HEK293 (cell line): Measurements from ENCODE around the gene FKBP14.

ENCODE experiments used
- CTCF ChIA-PET: fragments of 350-600 bp; formaldehyde crosslinking; extraction: SDS; loops from one replicate; lab custom pipeline; 2021; ENCODE audit warnings: antibody characterized with exemption; lab: Yijun Ruan, JAX
- POLR2A ChIA-PET: fragments of 300-600 bp; formaldehyde crosslinking; extraction: SDS; loops from one replicate; lab custom pipeline; 2020; ENCODE audit warnings: antibody characterized with exemption, inconsistent platforms; lab: Yijun Ruan, JAX
- H3K27ac ChIP-seq: fragments of 200-500 bp; sonication (Bioruptor generic); 2 replicates; pipeline ENCODE4 v1.5.1; 2014; ENCODE audit warnings: low read depth, low read length, control low read depth, inconsistent platforms; ENCODE audit errors: extremely low read depth
- H3K36me3 ChIP-seq, 2 experiments: fragments of 200-500 bp in 1 of 2; sonication (Bioruptor generic) in 1 of 2; 1 replicate in 1 of 2; 2 replicates in 1 of 2; pipeline ENCODE4 v1.5.1; 2014 to 2017; ENCODE audit warnings: inconsistent platforms in 2 of 2, low read length in 2 of 2; ENCODE audit not compliant: control insufficient read depth in 2 of 2, insufficient read depth in 1 of 2
- H3K4me1 ChIP-seq: fragments of 200-500 bp; sonication (Bioruptor generic); 2 replicates; pipeline ENCODE4 v1.5.1; 2014; ENCODE audit warnings: mild to moderate bottlenecking, low read length, inconsistent platforms; ENCODE audit not compliant: control insufficient read depth, insufficient read depth
- H3K4me3 ChIP-seq: 2 replicates; pipeline ENCODE4 v1.5.1; 2011; ENCODE audit warnings: low read depth, mild to moderate bottlenecking, control low read depth, low read length, moderate library complexity
- H3K9me3 ChIP-seq: fragments of 200-500 bp; sonication (Bioruptor generic); 2 replicates; pipeline ENCODE4 v1.5.1; 2014; ENCODE audit warnings: low read depth, low read length, inconsistent platforms; ENCODE audit not compliant: control insufficient read depth, insufficient read depth
- ATF2 ChIP-seq: fragments of 450-650 bp; formaldehyde crosslinking; IDR thresholded peaks from 2 replicates; pipeline ENCODE4 v1.5.1; 2016; ENCODE audit warnings: missing biosample characterization, missing genetic modification characterization, low read depth
- BCL6B ChIP-seq: fragments of 450-650 bp; formaldehyde crosslinking; IDR thresholded peaks from 2 replicates; pipeline ENCODE4 v1.5.1; 2017; ENCODE audit warnings: missing biosample characterization, missing genetic modification characterization
- KLF16 ChIP-seq: fragments of 450-650 bp; formaldehyde crosslinking; IDR thresholded peaks from 2 replicates; pipeline ENCODE4 v1.5.1; 2017; ENCODE audit warnings: missing biosample characterization, missing genetic modification characterization
- KLF7 ChIP-seq: fragments of 450-650 bp; formaldehyde crosslinking; IDR thresholded peaks from 2 replicates; pipeline ENCODE4 v1.5.1; 2016; ENCODE audit warnings: missing biosample characterization, missing genetic modification characterization, borderline replicate concordance
- MEIS1 ChIP-seq: sonication (generic); formaldehyde crosslinking; IDR thresholded peaks from 2 replicates; pipeline ENCODE4 v1.8.1; 2022; ENCODE audit warnings: missing genetic modification reagents, mild to moderate bottlenecking, borderline replicate concordance
- PRDM2 ChIP-seq: fragments of 450-650 bp; formaldehyde crosslinking; IDR thresholded peaks from 2 replicates; pipeline ENCODE4 v1.5.1; 2016; ENCODE audit warnings: missing biosample characterization, missing genetic modification characterization, borderline replicate concordance
- SP7 ChIP-seq: fragments of 450-650 bp; formaldehyde crosslinking; IDR thresholded peaks from 2 replicates; pipeline ENCODE4 v1.5.1; 2016; ENCODE audit warnings: missing biosample characterization, missing genetic modification characterization
- ZBTB10 ChIP-seq: fragments of 450-650 bp; formaldehyde crosslinking; IDR thresholded peaks from 2 replicates; pipeline ENCODE4 v1.5.1; 2016; ENCODE audit warnings: missing biosample characterization, missing genetic modification characterization
- ZNF501 ChIP-seq: fragments of 450-650 bp; formaldehyde crosslinking; IDR thresholded peaks from 2 replicates; pipeline ENCODE4 v1.5.1; 2016; ENCODE audit warnings: missing biosample characterization, missing genetic modification characterization
- ZNF529 ChIP-seq: fragments of 450-650 bp; formaldehyde crosslinking; IDR thresholded peaks from 2 replicates; pipeline ENCODE4 v1.5.1; 2017; ENCODE audit warnings: missing genetic modification characterization, missing biosample characterization; ENCODE audit not compliant: insufficient replicate concordance
- ZNF658 ChIP-seq: fragments of 450-650 bp; formaldehyde crosslinking; IDR thresholded peaks from 2 replicates; pipeline ENCODE4; 2016; ENCODE audit warnings: missing biosample characterization, missing genetic modification characterization
- ZNF843 ChIP-seq: fragments of 450-650 bp; formaldehyde crosslinking; IDR thresholded peaks from 2 replicates; pipeline ENCODE4 v1.5.1; 2016; ENCODE audit warnings: missing biosample characterization, missing genetic modification characterization

FKBP14 gene

GRCh38 chr7:29980151-29980550 is 46.4 kb downstream of the FKBP14 start:
- ChIA-PET CTCF (interaction anchor here (0.6 kb wide), 1 partner anchor 55 kb away, joined by 3 read pairs; no protein-coding TSS in a partner anchor), POLR2A (no interaction called here)
- H3K27ac ChIP-seq, result no peak overlapping the region
- H3K9me3 ChIP-seq, result no peaks in the 10 kb centered on the region
- peaks cover 0 to 15% of the 10 kb centered on the region in 2 experiments; a peak in 1 of 3 replicates for H3K36me3 ChIP-seq
- H3K4me1 ChIP-seq, result no peaks in the 10 kb centered on the region
- H3K4me3 ChIP-seq, result no peak overlapping the region
- TF ChIP-seq KLF7 (tag by site-specific recombination) (no peak), ZBTB10 (tag by site-specific recombination) (no peak), ZNF529 (tag by site-specific recombination) (no peak), ZNF501 (no peak), SP7 (no peak), BCL6B (tag by site-specific recombination) (no peak), ZNF843 (tag by site-specific recombination) (no peak), MEIS1 (CRISPR knock-in tag) (no peak), ZNF658 (tag by site-specific recombination) (no peak), PRDM2 (tag by site-specific recombination) (no peak), KLF16 (tag by site-specific recombination) (no peak), ATF2 (tag by site-specific recombination) (no peak)
